GM12878 (cell line): ENCODE data around the gene ITGAD. TPM values are rescaled to one million over a fixed set of nuclear protein-coding genes. Genes with fewer than 3 reads are reported as not detected.

Source experiments
- BHLHE40 ChIP-seq, 2 experiments: fragments of 450-650 bp in 1 of 2; IDR thresholded peaks; 2 replicates each; pipeline ENCODE4 v1.6.1; 2011 to 2017; ENCODE audit warnings: low read depth in 2 of 2, borderline replicate concordance in 1 of 2, improper control_type of control experiment in 1 of 2, low read length in 1 of 2, mild to moderate bottlenecking in 1 of 2
- CHD2 ChIP-seq: IDR thresholded peaks from 2 replicates; pipeline ENCODE4 v1.6.1; 2011; ENCODE audit warnings: low read depth, low read length, improper control_type of control experiment, borderline replicate concordance
- EP300 ChIP-seq, 2 experiments: fragments of 150-350 bp in 1 of 2; IDR thresholded peaks; 2 replicates each; pipeline ENCODE4 v1.6.1; 2011 to 2012; ENCODE audit warnings: low read depth in 2 of 2, low read length in 2 of 2, borderline replicate concordance in 1 of 2, improper control_type of control experiment in 1 of 2, inconsistent platforms in 1 of 2; ENCODE audit not compliant: control insufficient read depth in 1 of 2
- GATAD2B ChIP-seq: fragments of 450-650 bp; conservative IDR thresholded peaks from 2 replicates; pipeline ENCODE4 v1.6.1; 2017; ENCODE audit warnings: low read depth, mild to moderate bottlenecking, moderate library complexity
- IRF4 ChIP-seq: IDR thresholded peaks from 2 replicates; pipeline ENCODE4 v1.6.1; 2011; ENCODE audit warnings: low read depth, low read length
- LARP7 ChIP-seq: fragments of 450-650 bp; IDR thresholded peaks from 2 replicates; pipeline ENCODE4 v1.6.1; 2017; ENCODE audit warnings: mild to moderate bottlenecking
- MTA2 ChIP-seq: fragments of 450-650 bp; IDR thresholded peaks from 2 replicates; pipeline ENCODE4 v1.6.1; 2016; ENCODE audit warnings: low read depth, mild to moderate bottlenecking, moderate library complexity
- RAD21 ChIP-seq: IDR thresholded peaks from 2 replicates; pipeline ENCODE4 v1.6.1; 2011; ENCODE audit warnings: mild to moderate bottlenecking, low read depth, low read length, moderate library complexity; ENCODE audit not compliant: insufficient read depth
- SREBF1 ChIP-seq: IDR thresholded peaks from 2 replicates; pipeline ENCODE4 v1.6.1; 2012; ENCODE audit warnings: mild to moderate bottlenecking, low read length
- polyA plus RNA-seq, 11 experiments: library from polyadenylated mRNA; depleted of rRNA in 4 of 11; unstranded in 6 of 11; stranded (reverse) in 5 of 11; fragments of >200 nt; fragmentation: Nextera tagmentation in 4 of 11; fragmentation: Illumina TruSeq in 1 of 11; extraction: Ambion mirVana in 4 of 11; extraction: Trizol in 1 of 11; gene quantifications; 1 replicate in 1 of 11; 2 replicates in 10 of 11; pipeline versions ENCODE4 v1.2.1 to v1.2.3, GENCODE V29; 2011 to 2016; ENCODE audit warnings: inconsistent platforms in 2 of 11, missing spikeins in 2 of 11, low read depth in 1 of 11
- total RNA-seq, 4 experiments: library from RNA; depleted of rRNA in 3 of 4; stranded (reverse); fragments of >200 nt in 3 of 4; fragmentation: Illumina TruSeq in 1 of 4; extraction: Trizol in 1 of 4; gene quantifications; 2 replicates each; pipeline versions ENCODE4 v1.2.1 to v1.2.3, GENCODE V29; 2013 to 2021
- TF ChIP-seq, protein P1 (sequence below): fragments of 150-350 bp; IDR thresholded peaks from 2 replicates; pipeline ENCODE4 v1.6.1; 2016; ENCODE audit warnings: low read depth, low read length
- TF ChIP-seq, protein P2 (sequence below): IDR thresholded peaks from 2 replicates; pipeline ENCODE4 v1.6.1; 2012; ENCODE audit warnings: improper control_type of control experiment, low read depth, low read length; ENCODE audit not compliant: insufficient replicate concordance
- TF ChIP-seq, protein P3 (sequence below): fragments of 450-650 bp; IDR thresholded peaks from 2 replicates; pipeline ENCODE4 v1.6.1; 2018; ENCODE audit warnings: mild to moderate bottlenecking, low read depth, moderate library complexity; ENCODE audit not compliant: partially characterized antibody
- TF ChIP-seq, protein P4 (sequence below): fragments of 450-650 bp; formaldehyde crosslinking; IDR thresholded peaks from 2 replicates; pipeline ENCODE4 v1.5.0; 2022; ENCODE audit warnings: mild to moderate bottlenecking, missing genetic modification characterization

ITGAD gene
- total and polyA plus RNA-seq, 10 of the 15 experiments (the other 5 are each of a cell fraction or from before 2014, with no cell fraction given) = 0.29 to 4.0 (median 1.2) TPM

DNA sequence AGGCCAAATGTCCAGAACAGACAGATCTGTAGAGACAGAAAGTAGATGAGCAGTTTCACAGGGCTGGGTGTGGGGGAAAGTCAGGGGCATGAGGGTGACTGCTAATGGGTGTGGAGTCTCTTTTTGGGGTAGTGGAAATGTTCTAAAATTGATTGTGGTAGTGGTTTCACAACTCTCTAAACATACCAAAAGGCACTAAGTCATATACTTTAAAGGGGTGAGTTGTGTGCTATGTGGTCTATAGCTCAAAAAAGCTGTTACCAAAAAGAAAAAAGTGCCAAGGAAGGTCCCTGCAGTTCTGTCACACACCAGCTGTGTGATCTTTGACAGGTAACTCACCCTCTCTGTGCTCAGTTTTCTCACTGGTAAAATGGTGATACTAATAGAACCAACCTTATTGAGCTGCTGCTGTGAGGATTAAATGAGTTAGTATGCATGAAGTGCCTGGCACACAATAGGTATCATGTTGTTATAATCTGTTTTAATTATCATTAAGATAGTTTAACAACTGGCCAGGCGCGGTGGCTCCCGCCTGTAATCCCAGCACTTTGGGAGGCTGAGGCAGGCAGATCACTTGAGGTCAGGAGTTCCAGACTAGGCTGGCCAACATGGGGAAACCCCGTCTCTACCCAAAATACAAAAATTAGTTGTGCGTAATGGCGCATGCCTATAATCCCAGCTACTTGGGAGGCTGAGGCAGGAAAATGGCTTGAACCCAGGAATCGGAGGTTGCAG, 27.8 kb upstream of the ITGAD start (continued):
- TF ChIP-seq BHLHE40 (IDR thresholded peaks at IDR 0.05; ENCODE audit: borderline replicate concordance in 1 of 2, low read depth in 2 of 2, low read length in 1 of 2) (peak; percentile 38 to 44; a peak in 2 of 4 replicates), SREBF1 (no peak), RAD21 (no peak), EP300 (IDR thresholded peaks at IDR 0.05; ENCODE audit: borderline replicate concordance in 1 of 2, control insufficient read depth in 1 of 2, low read depth in 2 of 2, low read length in 2 of 2) (0 out of 4 replicates have a peak, but pooled peaks of 1 of the 2 experiments have one; percentile 38), CHD2 (no peak), GATAD2B (no peak), MTA2 (peak; percentile 80), LARP7 (no peak), IRF4 (no peak)
- TF ChIP-seq, protein P1, sequence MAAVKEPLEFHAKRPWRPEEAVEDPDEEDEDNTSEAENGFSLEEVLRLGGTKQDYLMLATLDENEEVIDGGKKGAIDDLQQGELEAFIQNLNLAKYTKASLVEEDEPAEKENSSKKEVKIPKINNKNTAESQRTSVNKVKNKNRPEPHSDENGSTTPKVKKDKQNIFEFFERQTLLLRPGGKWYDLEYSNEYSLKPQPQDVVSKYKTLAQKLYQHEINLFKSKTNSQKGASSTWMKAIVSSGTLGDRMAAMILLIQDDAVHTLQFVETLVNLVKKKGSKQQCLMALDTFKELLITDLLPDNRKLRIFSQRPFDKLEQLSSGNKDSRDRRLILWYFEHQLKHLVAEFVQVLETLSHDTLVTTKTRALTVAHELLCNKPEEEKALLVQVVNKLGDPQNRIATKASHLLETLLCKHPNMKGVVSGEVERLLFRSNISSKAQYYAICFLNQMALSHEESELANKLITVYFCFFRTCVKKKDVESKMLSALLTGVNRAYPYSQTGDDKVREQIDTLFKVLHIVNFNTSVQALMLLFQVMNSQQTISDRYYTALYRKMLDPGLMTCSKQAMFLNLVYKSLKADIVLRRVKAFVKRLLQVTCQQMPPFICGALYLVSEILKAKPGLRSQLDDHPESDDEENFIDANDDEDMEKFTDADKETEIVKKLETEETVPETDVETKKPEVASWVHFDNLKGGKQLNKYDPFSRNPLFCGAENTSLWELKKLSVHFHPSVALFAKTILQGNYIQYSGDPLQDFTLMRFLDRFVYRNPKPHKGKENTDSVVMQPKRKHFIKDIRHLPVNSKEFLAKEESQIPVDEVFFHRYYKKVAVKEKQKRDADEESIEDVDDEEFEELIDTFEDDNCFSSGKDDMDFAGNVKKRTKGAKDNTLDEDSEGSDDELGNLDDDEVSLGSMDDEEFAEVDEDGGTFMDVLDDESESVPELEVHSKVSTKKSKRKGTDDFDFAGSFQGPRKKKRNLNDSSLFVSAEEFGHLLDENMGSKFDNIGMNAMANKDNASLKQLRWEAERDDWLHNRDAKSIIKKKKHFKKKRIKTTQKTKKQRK = no peak
- TF ChIP-seq, protein P2, sequence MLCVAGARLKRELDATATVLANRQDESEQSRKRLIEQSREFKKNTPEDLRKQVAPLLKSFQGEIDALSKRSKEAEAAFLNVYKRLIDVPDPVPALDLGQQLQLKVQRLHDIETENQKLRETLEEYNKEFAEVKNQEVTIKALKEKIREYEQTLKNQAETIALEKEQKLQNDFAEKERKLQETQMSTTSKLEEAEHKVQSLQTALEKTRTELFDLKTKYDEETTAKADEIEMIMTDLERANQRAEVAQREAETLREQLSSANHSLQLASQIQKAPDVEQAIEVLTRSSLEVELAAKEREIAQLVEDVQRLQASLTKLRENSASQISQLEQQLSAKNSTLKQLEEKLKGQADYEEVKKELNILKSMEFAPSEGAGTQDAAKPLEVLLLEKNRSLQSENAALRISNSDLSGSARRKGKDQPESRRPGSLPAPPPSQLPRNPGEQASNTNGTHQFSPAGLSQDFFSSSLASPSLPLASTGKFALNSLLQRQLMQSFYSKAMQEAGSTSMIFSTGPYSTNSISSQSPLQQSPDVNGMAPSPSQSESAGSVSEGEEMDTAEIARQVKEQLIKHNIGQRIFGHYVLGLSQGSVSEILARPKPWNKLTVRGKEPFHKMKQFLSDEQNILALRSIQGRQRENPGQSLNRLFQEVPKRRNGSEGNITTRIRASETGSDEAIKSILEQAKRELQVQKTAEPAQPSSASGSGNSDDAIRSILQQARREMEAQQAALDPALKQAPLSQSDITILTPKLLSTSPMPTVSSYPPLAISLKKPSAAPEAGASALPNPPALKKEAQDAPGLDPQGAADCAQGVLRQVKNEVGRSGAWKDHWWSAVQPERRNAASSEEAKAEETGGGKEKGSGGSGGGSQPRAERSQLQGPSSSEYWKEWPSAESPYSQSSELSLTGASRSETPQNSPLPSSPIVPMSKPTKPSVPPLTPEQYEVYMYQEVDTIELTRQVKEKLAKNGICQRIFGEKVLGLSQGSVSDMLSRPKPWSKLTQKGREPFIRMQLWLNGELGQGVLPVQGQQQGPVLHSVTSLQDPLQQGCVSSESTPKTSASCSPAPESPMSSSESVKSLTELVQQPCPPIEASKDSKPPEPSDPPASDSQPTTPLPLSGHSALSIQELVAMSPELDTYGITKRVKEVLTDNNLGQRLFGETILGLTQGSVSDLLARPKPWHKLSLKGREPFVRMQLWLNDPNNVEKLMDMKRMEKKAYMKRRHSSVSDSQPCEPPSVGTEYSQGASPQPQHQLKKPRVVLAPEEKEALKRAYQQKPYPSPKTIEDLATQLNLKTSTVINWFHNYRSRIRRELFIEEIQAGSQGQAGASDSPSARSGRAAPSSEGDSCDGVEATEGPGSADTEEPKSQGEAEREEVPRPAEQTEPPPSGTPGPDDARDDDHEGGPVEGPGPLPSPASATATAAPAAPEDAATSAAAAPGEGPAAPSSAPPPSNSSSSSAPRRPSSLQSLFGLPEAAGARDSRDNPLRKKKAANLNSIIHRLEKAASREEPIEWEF = no peak
- TF ChIP-seq, protein P3, sequence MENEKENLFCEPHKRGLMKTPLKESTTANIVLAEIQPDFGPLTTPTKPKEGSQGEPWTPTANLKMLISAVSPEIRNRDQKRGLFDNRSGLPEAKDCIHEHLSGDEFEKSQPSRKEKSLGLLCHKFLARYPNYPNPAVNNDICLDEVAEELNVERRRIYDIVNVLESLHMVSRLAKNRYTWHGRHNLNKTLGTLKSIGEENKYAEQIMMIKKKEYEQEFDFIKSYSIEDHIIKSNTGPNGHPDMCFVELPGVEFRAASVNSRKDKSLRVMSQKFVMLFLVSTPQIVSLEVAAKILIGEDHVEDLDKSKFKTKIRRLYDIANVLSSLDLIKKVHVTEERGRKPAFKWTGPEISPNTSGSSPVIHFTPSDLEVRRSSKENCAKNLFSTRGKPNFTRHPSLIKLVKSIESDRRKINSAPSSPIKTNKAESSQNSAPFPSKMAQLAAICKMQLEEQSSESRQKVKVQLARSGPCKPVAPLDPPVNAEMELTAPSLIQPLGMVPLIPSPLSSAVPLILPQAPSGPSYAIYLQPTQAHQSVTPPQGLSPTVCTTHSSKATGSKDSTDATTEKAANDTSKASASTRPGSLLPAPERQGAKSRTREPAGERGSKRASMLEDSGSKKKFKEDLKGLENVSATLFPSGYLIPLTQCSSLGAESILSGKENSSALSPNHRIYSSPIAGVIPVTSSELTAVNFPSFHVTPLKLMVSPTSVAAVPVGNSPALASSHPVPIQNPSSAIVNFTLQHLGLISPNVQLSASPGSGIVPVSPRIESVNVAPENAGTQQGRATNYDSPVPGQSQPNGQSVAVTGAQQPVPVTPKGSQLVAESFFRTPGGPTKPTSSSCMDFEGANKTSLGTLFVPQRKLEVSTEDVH = no peak
- TF ChIP-seq, protein P4, sequence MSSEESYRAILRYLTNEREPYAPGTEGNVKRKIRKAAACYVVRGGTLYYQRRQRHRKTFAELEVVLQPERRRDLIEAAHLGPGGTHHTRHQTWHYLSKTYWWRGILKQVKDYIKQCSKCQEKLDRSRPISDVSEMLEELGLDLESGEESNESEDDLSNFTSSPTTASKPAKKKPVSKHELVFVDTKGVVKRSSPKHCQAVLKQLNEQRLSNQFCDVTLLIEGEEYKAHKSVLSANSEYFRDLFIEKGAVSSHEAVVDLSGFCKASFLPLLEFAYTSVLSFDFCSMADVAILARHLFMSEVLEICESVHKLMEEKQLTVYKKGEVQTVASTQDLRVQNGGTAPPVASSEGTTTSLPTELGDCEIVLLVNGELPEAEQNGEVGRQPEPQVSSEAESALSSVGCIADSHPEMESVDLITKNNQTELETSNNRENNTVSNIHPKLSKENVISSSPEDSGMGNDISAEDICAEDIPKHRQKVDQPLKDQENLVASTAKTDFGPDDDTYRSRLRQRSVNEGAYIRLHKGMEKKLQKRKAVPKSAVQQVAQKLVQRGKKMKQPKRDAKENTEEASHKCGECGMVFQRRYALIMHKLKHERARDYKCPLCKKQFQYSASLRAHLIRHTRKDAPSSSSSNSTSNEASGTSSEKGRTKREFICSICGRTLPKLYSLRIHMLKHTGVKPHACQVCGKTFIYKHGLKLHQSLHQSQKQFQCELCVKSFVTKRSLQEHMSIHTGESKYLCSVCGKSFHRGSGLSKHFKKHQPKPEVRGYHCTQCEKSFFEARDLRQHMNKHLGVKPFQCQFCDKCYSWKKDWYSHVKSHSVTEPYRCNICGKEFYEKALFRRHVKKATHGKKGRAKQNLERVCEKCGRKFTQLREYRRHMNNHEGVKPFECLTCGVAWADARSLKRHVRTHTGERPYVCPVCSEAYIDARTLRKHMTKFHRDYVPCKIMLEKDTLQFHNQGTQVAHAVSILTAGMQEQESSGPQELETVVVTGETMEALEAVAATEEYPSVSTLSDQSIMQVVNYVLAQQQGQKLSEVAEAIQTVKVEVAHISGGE (CRISPR knock-in tag) = no peak
